Measurements from ENCODE around the gene TMEM135.

- TF ChIP-seq CTCF (IDR thresholded peaks at IDR 0.05; ENCODE audit: low read depth, low read length, poor library complexity, severe bottlenecking), result no peak
- no peak for TF ChIP-seq EZH2phosphoT487 (IDR thresholded peaks at IDR 0.05; ENCODE audit: borderline replicate concordance, low read length)
Measured at GRCh38 chr11:87114093-87114492, 76.4 kb downstream of the TMEM135 start.
